Activated CD4-positive, alpha-beta memory T cell treated with anti-CD3 and anti-CD28 coated beads for 36 hours (primary cell): Measurements from ENCODE around the gene AHNAK. TPM values are rescaled to one million over a fixed set of nuclear protein-coding genes. Genes with fewer than 3 reads are reported as not detected.

Source experiments
- CTCF ChIA-PET: fragments of 350-600 bp; sonication (Branson Sonifier 250); formaldehyde crosslinking; loops from one replicate; lab custom pipeline; 2021; ENCODE audit warnings: antibody characterized with exemption, inconsistent platforms; lab: Charles Lee
- POLR2A ChIA-PET: fragments of 350-600 bp; sonication (Branson Sonifier 250); formaldehyde crosslinking; loops from one replicate; lab custom pipeline; 2021; ENCODE audit warnings: antibody characterized with exemption; lab: Charles Lee
- DNase-seq: peaks from one replicate; pipeline ENCODE4 v3.0.0-alpha.2; 2020
- H3K27ac Mint-ChIP-seq: one replicate; pipeline ENCODE4 v1.8.0; 2021; ENCODE audit warnings: mixed read lengths
- H3K27me3 Mint-ChIP-seq: one replicate; pipeline ENCODE4 v1.8.0; 2021; ENCODE audit warnings: mixed read lengths
- H3K36me3 Mint-ChIP-seq: one replicate; pipeline ENCODE4 v1.8.0; 2021; ENCODE audit warnings: mixed read lengths
- H3K4me1 Mint-ChIP-seq: one replicate; pipeline ENCODE4 v1.8.0; 2021; ENCODE audit warnings: low read depth, mixed read lengths
- H3K4me3 Mint-ChIP-seq: one replicate; pipeline ENCODE4 v1.8.0; 2021; ENCODE audit warnings: mild to moderate bottlenecking, mixed read lengths
- H3K9me3 Mint-ChIP-seq: one replicate; pipeline ENCODE4 v1.8.0; 2021; ENCODE audit warnings: mixed read lengths
- intact Hi-C: fragments of 100-400 bp; cut with micrococcal nuclease; formaldehyde crosslinking; loops from one replicate; pipeline ENCODE4 v1.15.1; 2023
- total RNA-seq, 2 experiments: library from RNA; stranded (reverse); gene quantifications; one replicate each; pipeline ENCODE4 v1.2.3, GENCODE V29; 2021

The AHNAK gene
- total RNA-seq, 2 experiments from 2014 or later = 83.7 to 85.2 TPM

- no peak for DNase-seq
- peaks cover 12% of the 10 kb centered on the region for H3K4me1 Mint-ChIP-seq
- CTCF ChIA-PET = interaction anchor here (0.6 kb wide), 1 partner anchor 134 kb away, joined by 3 read pairs; the partner anchor contains the start of gene EEF1G
- H3K9me3 Mint-ChIP-seq = no peaks in the 10 kb centered on the region
- H3K4me3 Mint-ChIP-seq = no peak overlapping the region
- H3K27ac Mint-ChIP-seq = no peak overlapping the region
- POLR2A ChIA-PET = no interaction called here
- no peaks in the 10 kb centered on the region for H3K27me3 Mint-ChIP-seq
- intact Hi-C loops = no loop called here
- H3K36me3 Mint-ChIP-seq = no peaks in the 10 kb centered on the region
Measured at GRCh38 chr11:62439785-62440602, 106.6 kb downstream of the AHNAK start.

DNA sequence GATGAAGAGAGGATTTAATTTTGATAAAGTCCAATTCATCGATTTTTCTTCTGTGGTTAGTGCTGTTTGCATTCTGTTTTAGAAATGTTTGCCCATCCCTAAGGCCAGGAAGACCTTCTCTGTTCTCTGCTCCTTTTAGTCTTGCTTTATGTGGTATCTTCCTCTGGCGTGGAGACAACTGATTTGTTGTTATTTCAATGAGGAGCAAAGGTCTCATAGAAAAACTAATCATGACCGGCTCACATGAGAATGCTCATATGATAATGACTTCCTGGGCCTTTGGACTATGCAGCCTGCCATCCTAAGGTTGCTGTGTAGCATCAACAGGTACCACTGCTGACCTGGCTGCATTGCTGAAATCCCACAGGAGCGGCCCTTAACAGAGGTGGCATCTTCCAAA, 108.0 kb downstream of the AHNAK start:
- no peaks in the 10 kb centered on the region for H3K9me3 Mint-ChIP-seq
- ChIA-PET CTCF (no interaction called here), POLR2A (no interaction called here)
- H3K36me3 Mint-ChIP-seq = no peaks in the 10 kb centered on the region
- H3K27me3 Mint-ChIP-seq = no peaks in the 10 kb centered on the region
- DNase-seq = no peak
- H3K4me1 Mint-ChIP-seq = peaks cover 6% of the 10 kb centered on the region
- intact Hi-C loops = no loop called here
- H3K27ac Mint-ChIP-seq = no peak overlapping the region
- H3K4me3 Mint-ChIP-seq = no peak overlapping the region

GRCh38 chr11:62437616-62438015, 109.0 kb downstream of the AHNAK start:
- POLR2A ChIA-PET = no interaction called here
- Mint-ChIP-seq H3K36me3 (no peaks in the 10 kb centered on the region), H3K27me3 (no peaks in the 10 kb centered on the region), H3K27ac (no peak overlapping the region), H3K9me3 (no peaks in the 10 kb centered on the region), H3K4me1 (peaks cover 6% of the 10 kb centered on the region), H3K4me3 (no peak overlapping the region)
- no peak for DNase-seq
- CTCF ChIA-PET = interaction anchor here (0.6 to 1.6 kb wide), 3 partner anchors 13 to 1001 kb away, joined by 3 to 4 read pairs (median 4); no protein-coding TSS in a partner anchor
- intact Hi-C loops = no loop called here

- no peaks in the 10 kb centered on the region for H3K27me3 Mint-ChIP-seq
- H3K36me3 Mint-ChIP-seq = no peaks in the 10 kb centered on the region
- H3K4me3 Mint-ChIP-seq = no peak overlapping the region
- H3K9me3 Mint-ChIP-seq = no peaks in the 10 kb centered on the region
- ChIA-PET CTCF (interaction anchor here (1.0 to 1.6 kb wide), 3 partner anchors 11 to 107 kb away, joined by 3 to 4 read pairs (median 4); no protein-coding TSS in a partner anchor), POLR2A (no interaction called here)
- intact Hi-C loops = no loop called here
- peaks cover 6% of the 10 kb centered on the region for H3K4me1 Mint-ChIP-seq
- DNase-seq = no peak
- no peak overlapping the region for H3K27ac Mint-ChIP-seq
Measured at GRCh38 chr11:62435846-62436660, 110.6 kb downstream of the AHNAK start.

DNA sequence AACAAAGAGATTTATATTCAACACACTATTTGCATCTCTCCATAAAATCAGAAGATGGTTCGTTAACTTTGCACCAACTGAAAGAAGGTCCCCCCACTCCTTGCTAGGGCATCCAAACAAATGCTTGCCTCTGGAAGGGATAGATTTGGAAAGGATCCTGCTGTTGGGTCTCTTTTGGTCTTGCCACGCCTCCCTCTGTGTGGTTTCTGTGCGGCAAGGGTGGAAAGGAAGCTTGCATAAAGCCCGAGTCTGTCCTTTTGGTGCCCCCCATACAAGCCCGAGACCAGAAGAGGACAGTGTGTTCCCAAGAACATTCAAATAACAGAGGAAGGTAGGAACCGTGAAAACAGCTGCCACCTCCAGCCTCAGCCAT, 112.7 kb downstream of the AHNAK start:
- CTCF ChIA-PET = interaction anchor here (1.1 to 2.4 kb wide), 2 partner anchors 9 to 109 kb away, joined by 3 to 12 read pairs; no protein-coding TSS in a partner anchor

GRCh38 chr11:62433141-62433903, 113.3 kb downstream of the AHNAK start:
- Mint-ChIP-seq H3K4me3 (no peak overlapping the region), H3K27me3 (no peaks in the 10 kb centered on the region), H3K36me3 (no peaks in the 10 kb centered on the region), H3K27ac (no peak overlapping the region), H3K4me1 (peaks cover 13% of the 10 kb centered on the region), H3K9me3 (no peaks in the 10 kb centered on the region)
- ChIA-PET POLR2A (no interaction called here), CTCF (interaction anchor here (2.4 kb wide), 1 partner anchor 9 kb away, joined by 12 read pairs; no protein-coding TSS in a partner anchor)
- intact Hi-C loops = no loop called here
- DNase-seq = no peak

More for the DNA sequence above, 112.7 kb downstream of the AHNAK start:
- H3K9me3 Mint-ChIP-seq = no peaks in the 10 kb centered on the region
- intact Hi-C loops = no loop called here
- no peak overlapping the region for H3K4me3 Mint-ChIP-seq
- H3K27ac Mint-ChIP-seq = no peak overlapping the region
- no peaks in the 10 kb centered on the region for H3K27me3 Mint-ChIP-seq
- H3K36me3 Mint-ChIP-seq = no peaks in the 10 kb centered on the region
- POLR2A ChIA-PET = interaction anchor here (0.5 kb wide), 1 partner anchor 10 kb away, joined by 3 read pairs; no protein-coding TSS in a partner anchor
- no peak for DNase-seq
- H3K4me1 Mint-ChIP-seq = peaks cover 8% of the 10 kb centered on the region

DNA sequence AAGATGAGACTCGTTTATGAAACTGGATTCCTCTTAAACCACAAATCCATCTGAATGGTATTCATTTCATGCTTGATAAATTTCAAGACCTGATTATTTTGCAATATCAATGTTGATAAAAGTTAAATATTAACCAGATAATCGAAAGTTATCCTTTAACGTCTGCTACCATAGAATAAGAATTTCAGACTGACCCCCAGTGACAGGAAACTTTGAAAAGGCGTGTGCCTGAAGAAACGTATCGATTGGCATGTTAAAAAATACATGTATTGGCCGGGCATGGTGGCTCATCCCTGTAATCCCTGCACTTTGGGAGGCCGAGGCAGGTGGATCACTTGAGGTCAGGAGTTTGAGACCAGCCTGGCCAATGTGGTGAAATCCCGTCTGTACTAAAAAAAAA, 113.9 kb downstream of the AHNAK start:
- no peaks in the 10 kb centered on the region for H3K9me3 Mint-ChIP-seq
- ChIA-PET POLR2A (no interaction called here), CTCF (interaction anchor here (2.4 kb wide), 1 partner anchor 8 kb away, joined by 12 read pairs; no protein-coding TSS in a partner anchor)
- no peak overlapping the region for H3K27ac Mint-ChIP-seq
- H3K36me3 Mint-ChIP-seq = no peaks in the 10 kb centered on the region
- no peaks in the 10 kb centered on the region for H3K27me3 Mint-ChIP-seq
- intact Hi-C loops = no loop called here
- peaks cover 18% of the 10 kb centered on the region for H3K4me1 Mint-ChIP-seq
- no peak for DNase-seq
- no peak overlapping the region for H3K4me3 Mint-ChIP-seq

- intact Hi-C loops = no loop called here
- no peak for DNase-seq
- Mint-ChIP-seq H3K36me3 (no peaks in the 10 kb centered on the region), H3K9me3 (no peaks in the 10 kb centered on the region), H3K4me1 (peaks cover 31% of the 10 kb centered on the region), H3K27ac (no peak overlapping the region), H3K4me3 (no peak overlapping the region), H3K27me3 (no peaks in the 10 kb centered on the region)
- ChIA-PET CTCF (no interaction called here), POLR2A (no interaction called here)
Measured at GRCh38 chr11:62431171-62431901, 115.3 kb downstream of the AHNAK start.

GRCh38 chr11:62430425-62430824, 116.2 kb downstream of the AHNAK start:
- Mint-ChIP-seq H3K4me1 (peaks cover 28% of the 10 kb centered on the region), H3K27me3 (no peaks in the 10 kb centered on the region), H3K9me3 (no peaks in the 10 kb centered on the region), H3K27ac (no peak overlapping the region), H3K36me3 (no peaks in the 10 kb centered on the region), H3K4me3 (no peak overlapping the region)
- POLR2A ChIA-PET = no interaction called here
- no peak for DNase-seq
- intact Hi-C loops = no loop called here
- CTCF ChIA-PET = no interaction called here

- CTCF ChIA-PET = interaction anchor here (2.0 to 9.5 kb wide), 4 partner anchors 35 to 452 kb away, joined by 5 to 272 read pairs (median 86); partner anchors contain the start of genes AHNAK and SLC3A2
- H3K9me3 Mint-ChIP-seq = no peaks in the 10 kb centered on the region
- H3K27ac Mint-ChIP-seq = no peak overlapping the region
- intact Hi-C loops = loop anchor here (10.0 kb wide), 1 partner anchor 246 kb away; the partner anchor contains the start of genes LBHD1, UBXN1 and UQCC3
- H3K36me3 Mint-ChIP-seq = no peaks in the 10 kb centered on the region
- POLR2A ChIA-PET = interaction anchor here (0.6 to 1.2 kb wide), 2 partner anchors 127 to 236 kb away, joined by 3 to 6 read pairs; partner anchors contain the start of genes C11orf98 and CSKMT
- H3K4me1 Mint-ChIP-seq = peaks cover 32% of the 10 kb centered on the region
- no peaks in the 10 kb centered on the region for H3K27me3 Mint-ChIP-seq
- no peak for DNase-seq
- H3K4me3 Mint-ChIP-seq = no peak overlapping the region
Measured at GRCh38 chr11:62428871-62429560, 117.6 kb downstream of the AHNAK start.
